HG03196 (cell line): ENCODE data around the gene MEGF6.

Experiments used
- ATAC-seq: cut with Tn5 transposase; IDR thresholded peaks from one replicate; pipeline ENCODE4 v1.9.1; 2021; ENCODE audit not compliant: unreplicated experiment

Gene MEGF6

DNA sequence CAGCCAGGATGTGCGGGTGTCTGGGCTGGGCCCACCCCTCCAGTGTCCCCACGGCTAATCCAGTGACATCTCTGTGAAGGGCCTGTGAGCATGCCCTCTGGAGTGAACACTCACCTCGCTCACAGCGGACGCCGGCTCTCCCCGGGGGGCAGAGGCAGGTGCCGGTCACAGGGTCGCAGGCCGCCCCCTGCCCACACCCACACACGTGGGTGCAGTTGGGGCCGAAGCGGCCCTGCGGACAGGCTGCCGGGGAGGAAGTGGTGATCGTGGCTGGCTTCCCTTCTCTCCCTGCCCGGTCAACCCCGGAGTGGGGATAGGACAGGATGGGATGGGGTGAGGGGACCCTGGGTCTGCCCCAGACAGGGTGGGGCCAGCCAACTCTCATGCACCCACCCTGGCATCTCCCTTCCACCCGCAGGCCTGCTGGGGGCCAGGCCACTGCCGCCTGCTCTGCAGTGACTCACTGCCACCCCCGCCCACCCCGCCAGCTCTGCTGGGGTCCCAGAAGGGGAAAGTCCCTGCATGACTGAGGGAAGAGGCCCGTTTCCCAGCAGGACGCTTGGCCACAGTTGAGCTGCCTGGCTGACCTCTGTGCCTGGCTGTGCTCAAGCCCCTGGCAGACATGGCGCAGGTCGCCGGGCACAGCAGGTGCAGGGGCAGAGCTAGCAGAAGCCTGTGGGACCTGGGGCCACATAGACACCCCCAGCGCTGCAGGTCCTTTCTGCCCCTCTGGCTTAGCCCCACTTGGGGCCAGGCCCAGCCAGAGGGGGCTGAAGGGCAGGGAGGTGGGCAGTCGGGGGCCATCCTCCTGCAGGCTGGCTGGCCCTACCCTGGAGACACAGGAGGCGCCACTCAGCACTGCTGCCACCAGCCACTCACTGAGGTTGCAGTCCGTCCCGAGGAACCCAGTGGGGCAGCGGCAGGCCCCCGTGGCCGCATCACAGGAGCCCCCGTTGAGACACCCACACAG lies 115.2 kb downstream of the MEGF6 start:
- ATAC-seq = no peak

DNA sequence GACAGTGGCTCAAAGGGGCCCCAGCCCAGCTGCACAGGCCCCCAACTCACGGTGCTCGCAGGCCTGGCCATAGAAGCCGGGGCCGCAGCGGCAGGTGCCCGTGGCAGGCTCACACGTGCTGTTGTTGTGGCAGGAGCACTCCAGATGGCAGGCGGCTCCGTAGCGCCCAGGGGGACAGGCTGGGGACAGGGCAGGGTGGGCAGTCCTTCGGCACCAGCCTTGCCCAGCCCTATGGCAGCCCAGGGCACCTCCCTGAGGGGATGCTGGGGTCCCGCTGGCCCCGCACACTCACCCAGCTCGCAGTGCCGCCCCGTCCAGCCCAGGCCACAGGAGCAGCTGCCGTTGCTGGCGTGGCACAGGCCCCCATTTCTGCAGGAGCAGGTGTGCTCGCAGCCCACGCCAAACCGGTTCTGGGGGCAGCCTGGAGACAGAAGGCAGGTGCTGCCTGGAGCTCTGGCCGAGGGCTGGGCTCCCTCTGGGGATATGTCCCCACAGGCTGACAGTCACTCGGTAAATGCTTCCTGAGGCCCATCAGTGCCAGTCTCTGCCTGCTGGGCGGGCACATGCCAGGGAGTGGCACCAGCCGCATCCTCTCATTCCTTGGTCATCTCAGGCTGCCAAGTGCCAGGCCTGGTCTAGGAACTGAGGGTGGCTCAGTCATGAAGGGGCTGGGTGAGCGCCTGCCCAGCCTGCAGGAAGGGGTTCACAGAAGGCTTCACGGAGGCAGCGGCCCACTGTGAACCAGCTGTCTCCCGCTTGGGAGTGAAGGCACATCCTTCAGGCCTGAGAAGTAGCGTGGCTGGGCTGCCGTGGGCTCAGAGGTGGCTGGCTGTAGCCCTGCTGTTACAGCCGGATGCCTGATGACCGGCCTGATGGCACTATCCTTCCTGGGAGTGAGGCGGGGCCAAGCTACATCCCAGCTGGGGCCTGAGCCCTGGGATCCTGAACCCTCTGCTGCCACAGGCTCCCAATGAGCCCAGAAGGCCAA lies 116.7 kb downstream of the MEGF6 start:
- ATAC-seq = no peak

DNA sequence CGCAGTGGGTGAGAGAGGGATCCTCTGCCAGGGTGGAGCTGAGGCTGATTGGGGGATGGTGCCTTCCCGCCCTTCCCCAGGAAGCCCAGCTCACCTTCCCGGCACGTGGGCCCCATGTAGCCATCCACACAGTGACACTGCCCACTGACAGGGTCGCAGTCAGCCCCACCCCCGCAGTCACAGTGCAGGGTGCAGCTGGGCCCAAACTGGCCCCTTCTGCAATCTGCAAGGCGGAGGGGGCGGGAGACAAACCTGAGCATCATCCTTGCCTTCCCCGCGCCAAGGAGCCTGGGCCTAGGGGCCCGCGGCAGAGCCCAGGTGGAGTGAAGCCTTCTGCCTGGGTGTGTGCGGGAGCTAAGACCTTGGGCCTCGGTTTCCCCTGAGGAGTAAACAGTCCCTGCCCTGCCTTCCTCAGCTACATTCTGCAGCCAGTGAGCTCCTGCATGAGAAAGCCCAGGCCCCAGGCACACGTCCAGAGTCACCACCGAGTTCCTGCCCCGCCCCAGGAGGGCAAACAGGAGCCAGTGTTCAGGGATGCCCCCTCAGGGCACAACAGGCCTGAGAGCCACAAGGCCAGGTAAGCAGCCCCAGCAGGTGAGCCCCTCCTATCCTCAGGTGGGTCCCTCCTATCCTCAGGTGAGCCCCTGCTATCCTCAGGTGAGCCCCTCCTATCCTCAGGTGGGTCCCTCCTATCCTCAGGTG lies 118.6 kb downstream of the MEGF6 start:
- no peak for ATAC-seq

DNA sequence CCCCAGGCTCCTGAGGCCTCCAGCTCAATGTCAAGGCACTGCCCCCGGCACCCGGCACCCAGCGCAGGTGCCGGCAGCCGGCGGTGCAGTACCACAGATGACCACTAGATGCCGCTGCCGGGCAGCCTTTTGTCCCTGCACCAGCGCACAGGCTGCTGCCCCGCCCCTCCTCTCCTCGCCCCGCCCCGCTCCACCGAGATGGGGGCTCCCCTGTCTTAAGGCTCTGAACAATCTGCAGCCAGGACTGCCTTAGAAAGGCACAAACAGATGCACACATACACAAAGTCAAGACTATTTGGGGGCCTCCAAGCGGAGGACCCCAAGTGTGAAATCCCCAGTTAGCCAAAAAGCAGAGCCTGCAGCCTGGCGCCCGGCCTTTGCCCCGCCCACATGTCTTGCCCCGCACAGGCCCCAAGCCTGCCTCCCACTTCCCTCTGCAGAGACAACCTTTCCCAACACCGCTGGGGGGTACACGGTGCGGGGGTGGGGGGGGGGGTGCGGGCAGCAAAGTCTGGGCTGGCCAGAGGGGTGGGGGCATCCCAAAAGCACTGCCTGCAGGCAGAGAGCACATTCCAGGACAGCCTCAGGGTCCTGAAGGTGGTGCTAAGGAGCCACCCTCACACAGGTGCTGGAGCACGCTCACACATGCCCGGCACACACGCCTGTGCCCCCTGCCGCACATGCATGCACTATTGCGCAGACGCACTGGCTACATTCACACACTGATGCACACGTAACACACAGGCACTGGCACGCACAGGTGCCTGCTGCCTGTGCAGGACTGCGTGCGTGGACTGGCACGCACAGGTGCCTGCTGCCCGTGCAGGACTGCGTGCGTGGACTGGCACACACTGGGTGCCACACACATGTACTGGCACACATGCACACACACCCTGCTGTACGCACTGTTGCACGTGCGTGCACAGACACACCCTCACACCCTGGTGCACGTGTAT lies 119.7 kb downstream of the MEGF6 start:
- ATAC-seq = peak; percentile 53

DNA sequence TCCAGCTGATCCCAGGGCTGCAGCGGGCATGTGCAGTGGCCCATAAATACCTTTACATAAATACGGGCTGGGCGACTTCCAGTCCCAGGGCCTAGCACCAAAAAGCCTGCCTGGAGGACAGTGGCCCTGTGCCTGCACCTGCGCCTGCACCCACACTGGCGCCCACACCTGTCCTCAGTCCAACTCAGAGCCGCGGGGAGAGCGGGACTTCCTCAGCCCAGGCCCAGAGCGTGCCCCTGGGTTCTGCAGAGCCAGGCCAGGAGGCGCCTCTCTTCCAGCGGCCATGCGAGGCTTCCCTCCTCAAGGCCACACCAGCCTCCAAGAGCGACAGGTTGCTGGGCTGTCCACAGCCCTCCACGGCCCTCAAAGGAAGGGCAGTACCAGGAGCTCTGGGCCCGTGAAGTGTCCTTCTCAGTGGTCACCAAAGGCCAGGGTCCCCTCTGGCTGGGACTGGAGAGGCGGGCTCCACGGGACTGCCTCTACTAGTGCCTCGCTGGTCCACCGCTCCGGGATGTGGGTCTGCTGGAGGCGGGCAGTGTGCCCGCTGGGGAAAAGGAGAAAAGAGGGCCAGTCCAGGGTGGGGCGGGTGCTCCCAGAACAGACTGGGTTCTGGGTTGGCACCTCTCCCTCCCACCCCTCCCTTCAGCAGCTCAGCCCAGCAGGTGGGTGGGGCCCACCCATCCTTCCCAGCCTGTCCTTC lies 121.1 kb downstream of the MEGF6 start:
- no peak for ATAC-seq

DNA sequence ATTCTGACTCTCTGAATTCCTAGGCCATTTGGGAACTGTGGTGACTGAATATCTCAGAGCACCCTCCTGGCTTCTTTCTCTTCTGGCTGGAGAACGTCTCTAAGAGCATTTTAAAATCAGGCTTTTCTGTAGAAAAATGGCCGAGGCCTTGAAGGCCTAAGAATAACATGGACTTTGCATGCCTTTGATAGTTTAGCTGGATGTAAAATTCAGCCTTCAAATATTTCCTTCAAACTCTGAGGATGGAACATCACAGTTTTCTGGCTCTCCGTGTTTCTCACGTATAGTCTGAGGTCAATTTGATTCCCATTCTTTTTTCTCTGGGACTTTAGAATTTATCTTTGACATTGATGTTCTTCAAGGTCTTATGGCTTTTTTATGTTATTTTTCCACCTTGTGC lies 122.9 kb downstream of the MEGF6 start:
- no peak for ATAC-seq

DNA sequence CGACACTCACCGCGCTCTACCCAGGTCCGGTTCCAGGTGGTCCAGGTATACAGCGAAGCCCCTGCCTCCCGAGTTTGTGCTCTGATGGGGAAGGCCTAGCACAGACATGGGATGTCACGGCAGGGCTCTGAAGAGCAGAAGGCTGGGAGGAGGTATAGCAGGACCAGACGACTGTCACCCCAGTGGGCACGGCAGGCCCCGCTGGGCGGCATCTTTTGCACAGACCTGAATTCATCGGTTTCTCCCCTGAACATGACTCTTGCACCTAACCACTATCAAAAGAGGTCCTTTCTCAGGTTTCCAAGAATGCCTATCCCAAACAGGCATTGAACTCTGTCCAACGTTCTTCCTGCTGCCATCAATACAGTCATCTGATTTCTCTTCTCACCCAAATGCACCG lies 126.3 kb downstream of the MEGF6 start:
- no peak for ATAC-seq

DNA sequence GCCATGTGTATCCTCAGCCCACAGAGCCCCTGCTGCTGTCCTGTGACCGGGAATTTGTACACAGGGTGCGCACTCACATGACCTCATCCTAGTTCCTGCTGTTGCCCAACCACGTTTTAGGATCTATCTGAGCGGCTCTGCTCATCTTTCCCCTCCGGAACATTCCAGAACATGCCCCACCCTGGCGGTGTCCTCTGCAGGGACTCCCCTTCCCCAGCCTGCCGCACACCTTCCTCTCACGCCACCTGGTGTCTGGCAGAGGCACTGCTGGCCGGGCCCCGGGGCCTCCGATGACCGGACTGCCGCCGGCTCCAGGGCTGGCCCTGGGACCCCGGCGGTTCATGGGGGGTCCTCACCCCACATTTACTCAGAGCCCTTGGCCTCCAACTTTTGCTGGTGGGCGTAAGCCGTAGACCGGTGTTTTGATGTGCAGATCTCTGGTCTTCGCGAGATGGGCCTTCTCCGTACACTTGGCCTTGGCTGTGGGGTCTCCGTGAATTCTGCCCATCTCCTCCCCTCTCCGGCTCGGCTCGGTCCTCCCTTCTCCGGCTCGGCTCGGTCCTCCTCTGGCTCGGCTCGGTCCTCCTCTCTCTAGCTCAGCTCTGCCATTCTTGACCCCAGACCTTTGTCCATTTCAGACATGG lies 127.4 kb downstream of the MEGF6 start:
- no peak for ATAC-seq

DNA sequence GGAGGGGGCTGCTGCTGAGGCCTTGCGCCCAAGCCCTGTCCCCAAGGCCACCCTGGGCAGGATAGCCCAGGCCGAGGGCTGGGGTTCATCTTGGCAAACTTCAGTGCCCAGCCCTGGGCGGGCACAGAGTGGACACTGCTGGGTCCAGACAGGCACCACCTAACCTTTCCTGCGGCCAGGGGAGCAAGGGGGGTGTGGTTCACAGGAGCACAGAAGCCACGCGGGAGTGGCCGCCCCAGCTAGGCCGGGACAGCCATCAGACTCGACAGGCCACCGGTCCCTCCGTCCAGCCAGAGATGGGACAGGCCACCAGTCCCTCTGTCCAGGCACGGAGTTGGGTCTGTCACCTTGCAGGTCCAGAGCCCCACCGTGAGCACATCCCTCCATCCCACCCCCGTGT lies 127.9 kb downstream of the MEGF6 start:
- no peak for ATAC-seq

DNA sequence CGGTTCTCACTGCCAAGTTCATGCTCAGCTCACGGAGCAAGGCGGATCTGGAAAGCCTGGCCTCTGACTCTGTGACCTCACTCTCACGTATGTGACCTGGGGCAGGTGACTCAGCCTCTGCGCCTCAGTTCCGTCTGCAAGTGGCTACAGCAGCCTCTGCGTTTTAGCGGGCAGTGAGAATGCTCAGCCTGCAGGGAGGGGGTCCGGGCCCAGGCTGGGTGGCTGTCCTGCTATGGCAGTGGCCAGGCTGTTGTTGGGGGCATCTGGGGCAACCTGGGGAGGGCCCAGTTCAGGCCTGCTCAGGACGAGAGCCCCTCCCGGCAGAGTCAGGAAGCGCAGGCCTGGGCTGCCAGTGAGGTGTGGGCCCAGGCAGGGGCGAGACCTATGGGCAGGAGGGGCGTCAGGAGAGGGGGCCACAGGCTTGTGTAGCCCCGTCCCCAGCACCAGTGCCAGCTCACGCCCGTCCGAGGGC lies 128.9 kb downstream of the MEGF6 start:
- ATAC-seq = no peak

DNA sequence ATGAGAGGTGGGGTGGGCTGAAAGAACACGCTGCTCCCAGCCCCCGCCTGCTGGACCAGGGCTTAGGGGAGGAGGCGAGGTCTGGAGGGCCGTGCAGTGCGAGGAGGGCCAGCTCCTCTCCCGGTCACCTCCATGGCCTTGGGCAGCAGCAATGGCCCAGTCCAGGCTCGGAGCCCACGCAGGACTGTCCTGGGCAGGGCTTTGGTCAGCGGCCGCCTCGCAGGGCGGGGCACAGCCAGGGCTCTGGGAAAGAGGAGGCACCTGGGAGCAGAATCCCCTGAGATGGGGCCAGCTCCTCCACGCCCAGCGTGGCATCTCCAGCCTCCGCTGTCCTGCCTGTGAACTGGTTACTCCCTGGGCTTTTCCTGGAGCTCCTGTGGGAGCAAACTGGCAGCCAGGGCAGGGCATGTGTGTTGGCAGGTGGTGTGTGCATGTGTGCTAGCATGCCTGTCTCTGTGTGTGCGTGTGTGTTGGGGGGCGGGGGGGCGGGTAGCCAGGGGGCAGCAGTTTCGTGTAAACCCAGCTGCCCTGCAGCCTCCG lies 129.4 kb downstream of the MEGF6 start:
- no peak for ATAC-seq

DNA sequence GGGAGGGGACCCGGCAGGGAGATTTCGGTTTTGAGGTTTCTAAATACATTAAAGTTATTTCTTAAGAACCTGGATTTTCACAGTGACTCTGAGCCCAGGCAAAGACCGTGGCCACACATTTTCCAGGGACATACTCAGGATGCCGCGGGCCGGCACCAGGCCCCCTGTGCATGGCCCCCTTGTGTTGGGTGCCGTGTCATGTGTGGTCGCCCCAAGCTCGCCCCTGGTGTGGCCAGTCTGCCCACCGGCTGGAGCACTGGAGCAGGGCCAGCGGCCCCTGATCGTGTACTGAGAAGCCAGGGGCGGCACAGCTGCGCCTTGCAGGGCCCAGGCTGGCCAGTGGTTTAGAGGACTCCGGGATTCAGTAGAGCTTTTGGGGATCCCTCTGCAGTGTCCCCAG lies 130.3 kb downstream of the MEGF6 start:
- ATAC-seq = no peak

DNA sequence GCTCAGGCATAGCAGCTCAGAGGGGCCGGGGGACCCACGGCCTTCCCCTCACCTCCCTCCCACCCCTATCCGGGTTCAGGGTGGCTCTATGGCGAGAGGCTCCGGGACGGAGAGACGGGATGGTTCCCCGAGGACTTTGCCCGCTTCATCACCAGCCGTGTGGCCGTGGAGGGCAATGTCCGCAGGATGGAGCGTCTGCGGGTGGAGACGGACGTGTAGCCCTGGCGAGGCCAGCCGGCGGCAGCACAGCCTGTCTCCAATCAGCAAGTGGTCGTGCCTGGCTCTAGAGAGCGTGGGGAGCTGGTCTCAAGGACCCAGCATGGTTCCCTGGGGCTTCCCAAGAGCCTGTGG lies 131.0 kb downstream of the MEGF6 start:
- ATAC-seq = no peak

DNA sequence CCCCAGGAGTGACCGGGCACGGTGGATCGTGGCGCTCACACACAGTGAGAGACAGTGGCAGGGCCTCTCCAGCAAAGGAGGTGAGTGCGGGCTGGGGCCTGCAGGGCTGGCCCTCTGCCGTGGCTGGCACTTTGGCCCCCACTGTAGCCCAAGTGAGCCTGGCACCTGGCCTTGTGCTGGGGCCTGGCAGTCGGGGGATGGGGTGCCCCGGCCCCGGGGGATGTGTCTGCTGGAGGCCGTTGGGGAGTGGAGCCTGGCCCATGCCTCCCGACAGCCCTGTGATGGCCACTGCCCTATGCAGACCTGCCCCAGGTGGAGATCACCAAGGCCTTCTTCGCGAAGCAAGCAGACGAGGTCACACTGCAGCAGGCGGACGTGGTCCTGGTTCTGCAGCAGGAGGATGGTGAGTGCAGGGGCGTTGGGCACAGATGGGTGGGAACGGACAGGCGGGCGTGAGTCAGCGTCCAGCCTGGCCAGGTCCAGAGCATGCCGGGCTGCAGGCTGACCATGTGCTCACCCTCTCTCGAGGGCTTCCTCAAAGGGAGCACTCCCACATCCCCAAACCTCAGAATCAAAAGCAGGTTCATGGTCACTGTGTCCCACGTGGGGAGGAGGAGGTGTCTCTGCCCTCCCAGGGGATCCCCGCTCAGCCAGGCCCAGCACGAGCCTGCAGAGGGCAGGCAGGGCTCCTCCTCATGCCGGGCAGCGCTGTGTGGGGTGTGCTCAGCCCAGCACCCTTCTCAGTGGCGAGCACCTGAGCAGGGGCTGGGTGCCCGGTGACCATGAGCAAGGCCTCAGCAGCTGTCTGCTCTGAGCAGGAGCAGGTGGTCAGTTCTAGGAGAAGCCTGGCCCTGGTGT lies 131.6 kb downstream of the MEGF6 start:
- ATAC-seq = no peak

DNA sequence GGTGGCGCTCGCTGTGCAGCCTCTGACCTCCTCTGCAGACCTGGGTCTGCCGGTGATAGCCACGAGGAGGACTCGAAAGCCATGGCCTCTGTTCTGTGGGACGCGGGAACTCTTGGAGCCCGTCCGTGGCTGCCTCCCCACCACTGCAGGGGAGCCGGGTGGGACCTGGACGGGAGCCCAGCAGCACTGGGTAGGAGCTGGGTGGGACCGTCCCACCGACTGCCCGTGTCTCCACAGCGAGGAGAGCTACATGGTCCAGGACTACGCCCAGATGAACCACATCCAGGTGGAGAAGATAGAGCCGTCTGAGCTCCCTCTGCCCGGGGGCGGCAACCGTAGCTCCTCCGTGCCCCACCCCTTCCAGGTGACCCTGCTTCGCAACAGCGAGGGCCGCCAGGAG lies 133.1 kb downstream of the MEGF6 start:
- no peak for ATAC-seq

DNA sequence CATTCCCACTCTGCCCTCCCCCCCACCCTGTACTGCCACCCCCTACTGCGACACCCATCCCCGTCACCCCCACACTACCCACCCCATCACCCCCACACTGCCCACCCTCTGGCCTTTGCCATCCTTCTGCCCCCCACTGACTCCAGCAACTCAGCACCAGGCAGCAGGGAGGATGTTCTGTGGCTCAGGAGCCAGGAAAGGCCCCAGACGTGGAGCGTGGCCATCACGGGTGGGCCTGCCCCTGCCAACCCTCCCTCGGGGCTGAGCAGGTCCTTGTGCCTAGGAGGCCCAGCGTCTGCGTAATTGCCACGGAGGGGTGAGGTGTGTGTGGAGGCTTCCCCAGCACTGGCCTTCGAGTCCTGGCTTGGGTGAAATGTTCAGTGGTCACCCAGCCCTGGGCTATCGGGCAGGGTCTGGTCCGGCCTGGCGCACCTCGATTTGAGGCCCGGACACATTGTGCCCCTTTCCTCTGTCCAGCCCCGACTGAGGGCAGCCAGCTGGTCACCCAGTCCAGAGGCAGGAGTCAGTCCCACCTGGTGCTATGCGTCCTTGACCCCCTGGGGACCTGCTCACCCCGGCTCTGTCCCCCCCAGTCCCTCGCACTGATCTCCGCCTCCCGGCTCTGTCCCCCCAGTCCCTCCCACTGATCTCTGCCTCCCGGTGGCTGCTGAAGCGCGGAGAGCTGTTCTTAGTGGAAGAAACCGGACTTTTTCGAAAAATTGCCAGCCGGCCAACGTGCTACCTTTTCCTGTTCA lies 133.9 kb downstream of the MEGF6 start:
- ATAC-seq = no peak

DNA sequence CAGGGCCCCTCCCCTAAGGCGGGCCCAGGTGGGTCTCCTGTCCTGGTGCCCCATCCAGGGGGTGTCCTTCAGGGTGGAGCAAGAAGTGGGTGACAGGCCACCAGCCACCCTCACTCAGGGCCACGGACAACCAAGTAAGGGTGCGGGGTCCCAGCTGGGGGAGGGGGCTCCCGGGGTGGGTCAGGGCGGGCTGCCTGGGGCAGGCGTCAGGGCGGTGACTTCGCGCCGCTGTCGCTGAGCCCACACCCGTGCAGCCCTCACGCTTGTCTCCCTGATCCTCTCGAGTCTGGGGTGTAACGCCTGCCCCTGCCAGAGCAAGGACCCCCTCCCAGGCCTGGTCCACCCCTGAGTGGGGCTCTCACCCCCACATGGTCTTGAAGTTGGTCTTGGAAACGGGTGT lies 134.6 kb downstream of the MEGF6 start:
- ATAC-seq = no peak
